Stimulated activated CD8-positive, alpha-beta memory T cell treated with anti-CD3 and anti-CD28 coated beads, Interleukin-7, amount 100 ng/mL, for 48 hours (primary cell): ENCODE results near the gene FRMPD2.
"Not testable (repeated sequence)": the region's sequence is repeated elsewhere in the genome, so short reads cannot be mapped to it uniquely, and the experiment has no call there.

Experiments used
- DNase-seq, 2 donors: peaks; one replicate each; pipeline ENCODE4 v3.0.0-alpha.2; 2020; ENCODE audit warnings: low read depth in 1 of 2; ENCODE audit errors: extremely low read depth in 1 of 2

FRMPD2 gene

DNA sequence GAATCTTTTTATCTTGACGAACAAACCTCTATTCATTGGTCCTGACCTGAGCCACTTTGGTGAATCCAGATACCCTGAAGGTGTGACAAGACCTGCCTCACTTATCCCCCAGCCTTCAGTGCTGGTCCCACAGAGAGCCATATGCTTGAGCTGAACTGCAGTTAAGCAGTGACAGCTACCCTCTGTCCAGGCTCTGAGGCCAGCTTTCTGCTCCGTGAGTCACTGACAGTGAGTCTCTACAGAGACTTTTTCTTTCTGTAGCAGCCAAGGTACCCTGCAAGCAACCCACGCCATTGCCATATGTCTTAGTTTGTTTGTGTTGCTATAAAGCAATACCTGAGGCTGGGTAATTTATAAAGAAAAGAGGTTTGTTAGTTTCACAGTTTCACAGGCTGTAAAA lies 133.5 kb downstream of the FRMPD2 start:
- not testable (repeated sequence) for DNase-seq

- not testable (repeated sequence) for DNase-seq
These were observed 134.3 kb downstream of the FRMPD2 start for GRCh38 chr10:48139953-48140850.

GRCh38 chr10:48128954-48129353 lies 145.5 kb downstream of the FRMPD2 start:
- DNase-seq: not testable (repeated sequence)

GRCh38 chr10:48126251-48126650 lies 148.2 kb downstream of the FRMPD2 start:
- DNase-seq: not testable (repeated sequence)

GRCh38 chr10:48125631-48126030 lies 148.9 kb downstream of the FRMPD2 start:
- DNase-seq: not testable (repeated sequence)

DNA sequence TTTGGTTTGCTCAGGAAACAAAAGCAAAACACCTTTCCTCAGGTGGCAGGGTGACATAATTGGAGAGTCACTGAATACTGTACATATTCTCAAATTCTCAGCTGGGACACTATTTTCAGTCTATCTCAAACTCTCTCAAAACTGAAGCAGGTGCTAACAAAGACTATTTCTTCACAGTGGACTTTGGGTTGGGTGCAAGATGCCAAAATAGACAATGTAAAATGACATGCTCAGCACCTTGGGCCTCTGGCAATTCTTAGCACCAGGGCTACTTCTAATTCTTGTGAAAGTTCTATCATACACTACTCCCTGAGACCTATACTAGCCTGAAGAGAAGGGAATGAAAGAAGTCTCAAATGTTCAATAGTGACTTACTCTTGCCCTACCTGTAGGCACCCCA lies 151.9 kb downstream of the FRMPD2 start:
- not testable (repeated sequence) for DNase-seq

- DNase-seq: not testable (repeated sequence)
These were observed 164.2 kb downstream of the FRMPD2 start for GRCh38 chr10:48110277-48110676.
